GM21515 (cell line): Measurements from ENCODE around the gene FOLR1.
"Not testable (repeated sequence)": the region's sequence is repeated elsewhere in the genome, so short reads cannot be mapped to it uniquely, and the experiment has no call there.

ENCODE experiments used
- ATAC-seq: cut with Tn5 transposase; IDR thresholded peaks from one replicate; pipeline ENCODE4 v1.9.1; 2021; ENCODE audit not compliant: unreplicated experiment

FOLR1 gene

GRCh38 chr11:72191961-72192381 is at the start of gene FOLR1:
Gene FOLR1 (plus strand): TSS chr11:72192140. CDS start chr11:72192174, 34 bp downstream.
- no peak for ATAC-seq

GRCh38 chr11:72142543-72142942 is 49.4 kb upstream of the FOLR1 start:
- ATAC-seq, result not testable (repeated sequence)

GRCh38 chr11:72144807-72145565 is 47.0 kb upstream of the FOLR1 start:
- no peak for ATAC-seq

GRCh38 chr11:72146625-72147024 is 45.3 kb upstream of the FOLR1 start:
- ATAC-seq, result no peak

- ATAC-seq, result no peak
Measured at GRCh38 chr11:72150882-72151281, 41.1 kb upstream of the FOLR1 start.

- not testable (repeated sequence) for ATAC-seq
Measured at GRCh38 chr11:72153874-72154273, 38.1 kb upstream of the FOLR1 start.

GRCh38 chr11:72154816-72155215 is 37.1 kb upstream of the FOLR1 start:
- ATAC-seq, result no peak

GRCh38 chr11:72155751-72156150 is 36.2 kb upstream of the FOLR1 start:
- ATAC-seq, result no peak

GRCh38 chr11:72157131-72157530 is 34.8 kb upstream of the FOLR1 start:
- no peak for ATAC-seq

GRCh38 chr11:72160319-72160718 is 31.6 kb upstream of the FOLR1 start:
- ATAC-seq, result no peak

GRCh38 chr11:72162891-72163492 is 28.9 kb upstream of the FOLR1 start:
- no peak for ATAC-seq

GRCh38 chr11:72164187-72164586 is 27.8 kb upstream of the FOLR1 start:
- not testable (repeated sequence) for ATAC-seq

- ATAC-seq, result not testable (repeated sequence)
Measured at GRCh38 chr11:72169046-72169555, 22.8 kb upstream of the FOLR1 start.

- not testable (repeated sequence) for ATAC-seq
Measured at GRCh38 chr11:72169754-72170153, 22.2 kb upstream of the FOLR1 start.

- not testable (repeated sequence) for ATAC-seq
Measured at GRCh38 chr11:72172043-72172442, 19.9 kb upstream of the FOLR1 start.

- no peak for ATAC-seq
Measured at GRCh38 chr11:72173291-72173690, 18.6 kb upstream of the FOLR1 start.

GRCh38 chr11:72174302-72175070 is 17.5 kb upstream of the FOLR1 start:
- ATAC-seq, result no peak

- no peak for ATAC-seq
Measured at GRCh38 chr11:72177656-72178055, 14.3 kb upstream of the FOLR1 start.

- ATAC-seq, result no peak
Measured at GRCh38 chr11:72179049-72179803, 12.7 kb upstream of the FOLR1 start.

- no peak for ATAC-seq
Measured at GRCh38 chr11:72179804-72180396, 12.0 kb upstream of the FOLR1 start.
